ENCODE data around the gene RNF40.

RNF40 gene

GRCh38 chr16:30787613-30788378 lies 25.7 kb downstream of the RNF40 start:
- Mint-ChIP-seq H3K4me3 (peak overlapping the region; percentile 91 to 96 (median 95)), H3K4me1 (peaks cover 23% of the 10 kb centered on the region), H3K9me3 (no peaks in the 10 kb centered on the region), H3K27me3 (ENCODE audit: low read depth) (no peaks in the 10 kb centered on the region), H3K36me3 (ENCODE audit: low read depth) (peaks cover 7% of the 10 kb centered on the region), H3K27ac (peak overlapping the region; percentile 96 to 98 (median 96))
- TF ChIP-seq CTCF (IDR thresholded peaks at IDR 0.05; ENCODE audit: unreplicated experiment in 3 of 3): no peak

GRCh38 chr16:30793508-30794069 lies 31.5 kb downstream of the RNF40 start:
- H3K27me3 Mint-ChIP-seq (ENCODE audit: low read depth): no peaks in the 10 kb centered on the region
- H3K27ac Mint-ChIP-seq: no peak overlapping the region
- no peaks in the 10 kb centered on the region for H3K36me3 Mint-ChIP-seq (ENCODE audit: low read depth)
- H3K9me3 Mint-ChIP-seq: no peaks in the 10 kb centered on the region
- H3K4me3 Mint-ChIP-seq: no peak overlapping the region
- peaks cover 5% of the 10 kb centered on the region for H3K4me1 Mint-ChIP-seq
- TF ChIP-seq CTCF (IDR thresholded peaks at IDR 0.05; ENCODE audit: unreplicated experiment in 3 of 3): no peak

- Mint-ChIP-seq H3K27me3 (ENCODE audit: low read depth) (no peaks in the 10 kb centered on the region), H3K9me3 (no peaks in the 10 kb centered on the region), H3K4me1 (peaks cover 5% of the 10 kb centered on the region), H3K36me3 (ENCODE audit: low read depth) (no peaks in the 10 kb centered on the region), H3K27ac (no peak overlapping the region), H3K4me3 (no peak overlapping the region)
- TF ChIP-seq CTCF (IDR thresholded peaks at IDR 0.05; ENCODE audit: unreplicated experiment in 3 of 3): no peak
Measured at GRCh38 chr16:30794634-30795033, 32.5 kb downstream of the RNF40 start.

GRCh38 chr16:30797670-30798309 lies 35.7 kb downstream of the RNF40 start:
- no peak overlapping the region for H3K27ac Mint-ChIP-seq
- H3K9me3 Mint-ChIP-seq: no peaks in the 10 kb centered on the region
- H3K4me3 Mint-ChIP-seq: no peak overlapping the region
- no peak for TF ChIP-seq CTCF (IDR thresholded peaks at IDR 0.05; ENCODE audit: unreplicated experiment in 3 of 3)
- H3K27me3 Mint-ChIP-seq (ENCODE audit: low read depth): no peaks in the 10 kb centered on the region
- peaks cover 5% of the 10 kb centered on the region for H3K4me1 Mint-ChIP-seq
- H3K36me3 Mint-ChIP-seq (ENCODE audit: low read depth): no peaks in the 10 kb centered on the region

- Mint-ChIP-seq H3K4me3 (peak overlapping the region; percentile 46 to 65 (median 57)), H3K4me1 (peaks cover 7% of the 10 kb centered on the region), H3K9me3 (no peaks in the 10 kb centered on the region), H3K27me3 (ENCODE audit: low read depth) (no peaks in the 10 kb centered on the region), H3K27ac (peak overlapping the region in 2 of 3 experiments; percentile 22 to 26), H3K36me3 (ENCODE audit: low read depth) (no peaks in the 10 kb centered on the region)
- TF ChIP-seq CTCF (IDR thresholded peaks at IDR 0.05; ENCODE audit: unreplicated experiment in 3 of 3): no peak
Measured at GRCh38 chr16:30802936-30803335, 40.8 kb downstream of the RNF40 start.
